Endodermal cell (in vitro differentiated cells): ENCODE measurements around the gene C10orf67. TPM values are rescaled to one million over a fixed set of nuclear protein-coding genes. Genes with fewer than 3 reads are reported as not detected.

Experiments
- DNase-seq: peaks from one replicate; pipeline ENCODE4 v3.0.0-alpha.2; 2017
- H3K27ac ChIP-seq: 2 replicates; pipeline ENCODE4 v1.5.1; 2013; ENCODE audit warnings: mild to moderate bottlenecking, low read depth, low read length, moderate library complexity
- H3K27me3 ChIP-seq: 2 replicates; pipeline ENCODE4 v1.6.1; 2013; ENCODE audit warnings: mild to moderate bottlenecking, low read length, moderate library complexity; ENCODE audit not compliant: insufficient read depth, control insufficient read depth, poor library complexity, severe bottlenecking
- H3K36me3 ChIP-seq: 2 replicates; pipeline ENCODE4 v1.7.0; 2013; ENCODE audit warnings: mild to moderate bottlenecking, low read length, moderate library complexity; ENCODE audit not compliant: control insufficient read depth, insufficient read depth
- H3K4me1 ChIP-seq: one replicate; pipeline ENCODE4 v1.7.0; 2013; ENCODE audit warnings: low read length; ENCODE audit not compliant: control insufficient read depth, insufficient read depth
- H3K4me3 ChIP-seq: 2 replicates; pipeline ENCODE4 v1.5.1; 2013; ENCODE audit warnings: mild to moderate bottlenecking, low read length, moderate library complexity
- H3K9ac ChIP-seq: 2 replicates; pipeline ENCODE4 v1.6.1; 2013; ENCODE audit warnings: mild to moderate bottlenecking, low read length, moderate library complexity; ENCODE audit not compliant: poor library complexity, severe bottlenecking; ENCODE audit errors: extremely low read depth
- H3K9me3 ChIP-seq: 2 replicates; pipeline ENCODE4 v1.6.1; 2013; ENCODE audit warnings: mild to moderate bottlenecking, low read length, moderate library complexity; ENCODE audit not compliant: control insufficient read depth
- H3K27ac Mint-ChIP-seq: 2 replicates; pipeline ENCODE4 v1.8.0; 2020; ENCODE audit warnings: mixed read lengths
- H3K27me3 Mint-ChIP-seq: 2 replicates; pipeline ENCODE4 v1.8.0; 2021; ENCODE audit warnings: mild to moderate bottlenecking, mixed read lengths; ENCODE audit not compliant: insufficient read depth
- H3K36me3 Mint-ChIP-seq: 2 replicates; pipeline ENCODE4 v1.8.0; 2020; ENCODE audit warnings: low read depth, mixed read lengths
- H3K4me1 Mint-ChIP-seq: 2 replicates; pipeline ENCODE4 v1.8.0; 2020; ENCODE audit warnings: mixed read lengths
- H3K4me3 Mint-ChIP-seq: 2 replicates; pipeline ENCODE4 v1.8.0; 2020; ENCODE audit warnings: mild to moderate bottlenecking, moderate library complexity, mixed read lengths
- H3K9me3 Mint-ChIP-seq: 2 replicates; pipeline ENCODE4 v1.8.0; 2020; ENCODE audit warnings: mild to moderate bottlenecking, mixed read lengths
- CTCF ChIP-seq: fragments of 200-600 bp; sonication (generic); conservative IDR thresholded peaks from 2 replicates; pipeline ENCODE4 v1.5.0; 2021; ENCODE audit warnings: antibody characterized with exemption, mild to moderate bottlenecking
- WGBS, 2 experiments: methylation state at CpG; one replicate each; pipeline versions ENCODE4 v1.1.5 to v1.1.7; 2013; ENCODE audit warnings: missing lambda C conversion rate in 2 of 2, mixed read lengths in 1 of 2; ENCODE audit not compliant: insufficient coverage in 1 of 2, insufficient read length in 1 of 2; 5-methylcytosine and 5-hydroxymethylcytosine counted together
- total RNA-seq, 2 donors: library from RNA; stranded (reverse); fragmentation: NEBNext Ultra II Directional in 1 of 2; extraction: Animal tissue kit (Norgen Biotek cat#: 25700) in 1 of 2; gene quantifications; 2 replicates in 1 of 2; 3 replicates in 1 of 2; pipeline ENCODE4 v1.2.1, GENCODE V29; 2021

The C10orf67 gene
- total RNA-seq, 2 donors from 2014 or later: not detected

GRCh38 chr10:23364378-23364777 is 19.8 kb upstream of the C10orf67 start:
- no peaks in the 10 kb centered on the region for H3K9me3 Mint-ChIP-seq
- no peak overlapping the region for H3K4me3 ChIP-seq
- H3K4me3 Mint-ChIP-seq: no peak overlapping the region
- no peak overlapping the region for H3K27ac Mint-ChIP-seq
- TF ChIP-seq CTCF: no peak
- no peaks in the 10 kb centered on the region for H3K4me1 ChIP-seq
- no peaks in the 10 kb centered on the region for H3K27me3 Mint-ChIP-seq
- H3K36me3 Mint-ChIP-seq: no peaks in the 10 kb centered on the region
- no peak overlapping the region for H3K27ac ChIP-seq
- H3K36me3 ChIP-seq: no peaks in the 10 kb centered on the region
- H3K9me3 ChIP-seq: no peaks in the 10 kb centered on the region
- WGBS, 2 experiments: 79 to 84% methylated on average over 5 of the region's 5 CpGs
- H3K27me3 ChIP-seq: no peaks in the 10 kb centered on the region
- H3K4me1 Mint-ChIP-seq: no peaks in the 10 kb centered on the region
- H3K9ac ChIP-seq: no peak overlapping the region
- DNase-seq: no peak

- DNase-seq: no peak
- Mint-ChIP-seq H3K36me3 (no peaks in the 10 kb centered on the region), H3K27ac (no peak overlapping the region), H3K27me3 (no peaks in the 10 kb centered on the region), H3K9me3 (no peaks in the 10 kb centered on the region), H3K4me1 (no peaks in the 10 kb centered on the region), H3K4me3 (no peak overlapping the region)
- Histone ChIP-seq H3K4me1 (no peaks in the 10 kb centered on the region), H3K4me3 (no peak overlapping the region), H3K36me3 (no peaks in the 10 kb centered on the region), H3K27me3 (no peaks in the 10 kb centered on the region), H3K9ac (no peak overlapping the region), H3K9me3 (no peaks in the 10 kb centered on the region), H3K27ac (no peak overlapping the region)
- WGBS, 2 experiments: 92 to 100% methylated on average over 3 to 5 of the region's 5 CpGs
- TF ChIP-seq CTCF: no peak
These were observed 19.2 kb upstream of the C10orf67 start for GRCh38 chr10:23363793-23364135.

GRCh38 chr10:23362879-23363792 is 18.5 kb upstream of the C10orf67 start:
- no peaks in the 10 kb centered on the region for H3K27me3 Mint-ChIP-seq
- no peaks in the 10 kb centered on the region for H3K4me1 ChIP-seq
- H3K4me1 Mint-ChIP-seq: no peaks in the 10 kb centered on the region
- no peak overlapping the region for H3K27ac Mint-ChIP-seq
- no peaks in the 10 kb centered on the region for H3K27me3 ChIP-seq
- no peak overlapping the region for H3K27ac ChIP-seq
- no peaks in the 10 kb centered on the region for H3K36me3 Mint-ChIP-seq
- no peak overlapping the region for H3K4me3 ChIP-seq
- 89 to 93% methylated on average over 5 to 9 of the region's 9 CpGs for WGBS, 2 experiments
- peak; percentile 49 for DNase-seq
- no peak overlapping the region for H3K4me3 Mint-ChIP-seq
- no peaks in the 10 kb centered on the region for H3K36me3 ChIP-seq
- H3K9me3 ChIP-seq: no peaks in the 10 kb centered on the region
- no peaks in the 10 kb centered on the region for H3K9me3 Mint-ChIP-seq
- no peak overlapping the region for H3K9ac ChIP-seq
- TF ChIP-seq CTCF: no peak
